Fibroblast of pulmonary artery (primary cell): ENCODE data around the gene CLK2.
A peak's percentile ranks its signal among the peaks of the same experiment; 100 is the strongest.
"Not testable (repeated sequence)": the region's sequence is repeated elsewhere in the genome, so short reads cannot be mapped to it uniquely, and the experiment has no call there.

ENCODE experiments used
- DNase-seq: peaks from one replicate; pipeline ENCODE4 v3.0.0-alpha.2; 2010; ENCODE audit warnings: low read depth
- H3K4me3 ChIP-seq: replicated peaks from 2 replicates; pipeline ENCODE4 v1.5.1; 2011; ENCODE audit warnings: low read depth, mild to moderate bottlenecking, control low read depth, low read length, moderate library complexity
- CTCF ChIP-seq: IDR thresholded peaks from 2 replicates; pipeline ENCODE4 v1.5.1; 2011; ENCODE audit warnings: mild to moderate bottlenecking, control low read depth, low read length, inconsistent platforms; ENCODE audit errors: missing control alignments

CLK2 gene

GRCh38 chr1:155250633-155251449 is 22.5 kb downstream of the CLK2 start:
- TF ChIP-seq CTCF = no peak
- peak; percentile 92 for DNase-seq
- H3K4me3 ChIP-seq = no peak overlapping the region

- DNase-seq = no peak
- TF ChIP-seq CTCF = no peak
- H3K4me3 ChIP-seq = no peak overlapping the region
Observed at GRCh38 chr1:155250246-155250632, 23.1 kb downstream of the CLK2 start.

- H3K4me3 ChIP-seq = no peak overlapping the region
- no peak for TF ChIP-seq CTCF
- DNase-seq = no peak
Observed at GRCh38 chr1:155247667-155248553, 25.4 kb downstream of the CLK2 start.

GRCh38 chr1:155246796-155247195 is 26.5 kb downstream of the CLK2 start:
- DNase-seq = not testable (repeated sequence)

GRCh38 chr1:155245163-155245524 is 28.2 kb downstream of the CLK2 start:
- no peak for TF ChIP-seq CTCF
- no peak for DNase-seq
- H3K4me3 ChIP-seq = peak overlapping the region; percentile 74

More at GRCh38 chr1:155246796-155247195, 26.5 kb downstream of the CLK2 start:
- not testable (repeated sequence) for H3K4me3 ChIP-seq

- DNase-seq = peak; percentile 100
- TF ChIP-seq CTCF = peak; percentile 24
- H3K4me3 ChIP-seq = peak overlapping the region; percentile 74
Observed at GRCh38 chr1:155244368-155245162, 28.7 kb downstream of the CLK2 start.
